RCC 7860 (cell line): ENCODE data around the gene SLC38A10.
A peak's percentile ranks its signal among the peaks of the same experiment; 100 is the strongest.

ENCODE experiments used
- DNase-seq: peaks from one replicate; pipeline ENCODE4 v3.0.0-alpha.2; 2015; ENCODE audit warnings: low spot score
- FAIRE-seq: peaks from 2 replicates; lab custom pipeline; 2012; peaks lifted over from hg19 to GRCh38; lab: Jason Lieb, UNC

SLC38A10 gene

GRCh38 chr17:81295031-81295675 lies at the start of gene SLC38A10:
SLC38A10 (minus strand) TSS chr17:81295307; CDS start chr17:81294921, 386 bp downstream.
- peak; percentile 70 for DNase-seq
- no peak for FAIRE-seq

GRCh38 chr17:81342269-81343070 lies 47.4 kb upstream of the SLC38A10 start:
- FAIRE-seq = no peak
- DNase-seq = no peak

DNA sequence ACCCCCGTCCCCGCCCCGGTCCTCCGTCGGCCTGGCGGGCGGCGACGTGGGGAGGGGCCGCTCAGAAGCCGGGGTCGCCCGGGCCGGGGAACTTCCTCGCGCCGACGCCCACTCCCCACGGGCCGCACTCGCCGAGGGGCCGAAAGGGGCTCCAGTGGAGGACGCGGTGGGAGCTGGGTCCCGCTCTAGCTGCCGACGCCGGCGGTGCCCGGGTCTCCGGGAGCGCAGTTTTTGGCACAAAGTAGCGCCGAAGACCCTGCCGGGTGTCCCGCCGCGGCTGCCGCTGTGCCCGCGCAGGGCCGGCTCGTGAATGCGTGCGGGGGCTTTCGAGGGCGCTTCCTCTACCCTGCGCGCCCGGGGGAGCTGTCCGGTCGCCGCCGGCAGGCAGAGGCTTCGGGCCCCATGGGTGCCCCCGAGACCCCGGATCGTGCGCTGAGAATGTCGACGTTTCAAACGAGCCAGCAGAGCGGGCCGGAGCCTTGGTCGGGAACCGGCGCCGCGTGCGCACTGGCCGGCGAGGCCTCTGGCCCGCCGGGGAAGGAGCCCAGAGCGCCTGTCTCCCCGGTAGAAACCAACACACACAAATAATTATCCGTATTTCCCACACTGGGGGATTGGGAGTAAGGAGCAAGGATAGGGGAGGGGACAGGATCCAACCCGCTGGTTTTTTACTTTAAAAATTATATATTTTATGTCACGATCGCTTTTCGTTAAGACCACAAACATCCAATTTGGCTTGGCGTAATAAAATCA lies 46.6 kb upstream of the SLC38A10 start:
- DNase-seq (no peak), FAIRE-seq (no peak)

DNA sequence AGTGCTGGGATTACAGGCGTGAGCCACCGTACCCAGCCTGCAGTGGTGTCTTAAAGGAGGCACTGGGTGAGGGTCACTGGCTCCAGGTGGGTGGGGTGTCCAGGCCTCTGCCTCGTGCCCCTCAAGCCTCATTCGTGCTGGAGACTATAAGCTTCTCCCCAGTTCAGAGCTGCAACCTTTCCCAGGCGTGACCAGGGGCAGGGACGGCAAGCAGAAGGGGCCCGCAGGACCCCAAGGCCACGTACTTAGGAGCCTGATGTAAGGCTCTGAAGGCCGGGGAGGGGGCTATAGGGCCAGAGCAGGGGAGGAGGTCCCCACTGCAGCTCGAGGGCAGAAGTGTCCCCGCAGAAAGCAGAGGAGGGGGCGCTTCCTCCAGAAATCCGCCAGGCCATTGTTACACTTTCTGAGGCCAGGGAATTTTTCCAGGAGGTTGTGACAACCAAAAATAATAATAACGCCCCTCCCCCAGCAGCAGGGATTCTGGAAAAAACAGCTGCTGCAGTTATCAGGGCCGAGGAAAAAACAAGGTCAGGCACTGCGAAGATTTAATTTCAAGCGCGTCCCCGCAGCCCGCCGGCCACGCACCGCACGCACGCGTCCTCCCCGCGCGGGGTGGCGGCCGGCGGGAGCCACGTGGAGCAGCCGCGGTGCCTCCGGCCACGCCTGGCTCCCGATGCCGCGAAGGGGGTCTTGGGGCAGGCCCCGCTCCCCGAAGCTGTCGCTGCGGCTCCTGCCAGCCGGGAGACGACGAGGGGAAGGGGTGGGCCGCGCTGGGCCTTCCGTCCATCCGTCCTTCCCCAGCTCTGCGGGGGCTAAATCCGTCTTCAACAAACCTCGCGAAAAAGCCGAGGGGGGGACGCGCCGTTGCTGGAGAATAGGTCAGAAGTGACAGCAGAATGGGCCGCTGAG lies 45.8 kb upstream of the SLC38A10 start:
- DNase-seq = no peak
- no peak for FAIRE-seq

DNA sequence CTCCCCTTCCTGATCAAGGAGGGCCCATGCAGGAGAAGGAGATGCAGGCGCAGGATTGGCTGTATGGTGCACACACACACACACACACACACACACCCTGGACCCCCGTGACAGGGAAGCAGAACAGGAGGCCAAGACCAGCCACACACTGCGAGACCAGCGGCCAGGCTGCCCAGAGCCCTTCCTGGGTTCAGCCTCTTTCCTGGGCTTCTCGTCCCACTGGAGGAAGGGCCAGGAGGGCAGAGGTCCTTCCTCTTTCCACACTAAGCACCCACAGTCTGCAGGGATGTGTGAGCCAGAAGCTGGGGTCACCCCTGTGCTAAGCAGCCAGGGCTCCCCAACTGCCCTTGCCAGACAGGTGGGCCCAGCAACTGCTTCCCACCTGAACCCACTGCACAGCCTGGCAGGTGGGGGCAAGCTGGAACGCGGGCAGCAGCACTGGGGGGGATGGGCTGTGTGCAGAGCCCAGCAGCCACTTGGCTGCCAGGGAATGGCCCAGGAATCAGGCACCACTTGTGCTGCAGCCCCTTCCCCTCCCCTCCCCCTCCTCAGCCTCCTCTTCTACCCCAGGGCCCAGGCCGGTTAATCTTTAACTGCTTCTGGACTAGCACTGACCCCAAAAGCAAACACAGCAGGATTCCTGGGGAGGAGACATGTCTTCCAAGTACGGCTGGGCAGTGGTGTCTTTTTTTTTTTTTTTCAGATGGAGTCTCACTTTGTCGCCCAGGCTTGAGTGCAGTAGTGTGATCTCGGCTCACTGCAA lies 44.6 kb upstream of the SLC38A10 start:
- DNase-seq = peak; percentile 48
- FAIRE-seq = no peak

DNA sequence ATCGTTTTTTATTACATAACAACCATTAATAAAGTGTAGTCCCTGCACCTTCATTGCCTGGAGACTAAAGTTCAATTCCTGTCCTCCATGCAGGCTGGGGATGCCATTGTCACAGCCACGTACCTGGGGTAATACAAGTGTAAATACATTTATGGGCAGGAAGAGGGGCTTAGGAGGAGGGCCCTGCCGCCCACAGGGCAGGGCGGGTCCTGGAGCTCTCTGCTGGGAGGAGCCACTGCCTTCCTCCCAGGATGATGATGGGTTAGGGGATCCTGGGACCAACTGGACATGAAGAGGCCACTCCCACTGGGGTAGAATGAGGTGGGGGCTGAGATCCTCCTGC lies 44.1 kb upstream of the SLC38A10 start:
- DNase-seq = no peak
- no peak for FAIRE-seq

- DNase-seq (no peak), FAIRE-seq (no peak)
Observed at GRCh38 chr17:81338274-81339190, 43.4 kb upstream of the SLC38A10 start.

DNA sequence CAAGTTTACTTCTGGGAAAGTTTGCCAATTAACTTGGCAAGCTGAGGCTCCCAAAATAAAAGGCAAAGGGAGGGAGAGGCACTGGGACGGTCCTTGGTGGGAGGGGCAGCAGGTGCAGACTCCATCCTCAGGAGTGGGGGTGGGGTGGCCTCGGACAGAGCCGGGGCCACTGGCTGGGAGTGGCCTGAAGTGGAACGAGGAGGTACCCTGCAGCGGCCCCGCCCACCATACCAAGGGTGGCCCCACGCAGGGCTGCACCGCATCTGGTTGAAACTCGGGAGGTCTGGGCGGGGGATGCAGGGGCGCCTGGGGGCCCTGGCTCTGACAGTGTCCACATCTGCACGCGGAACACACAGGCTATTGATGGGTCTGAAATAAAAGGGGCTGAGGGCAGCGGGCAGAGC lies 42.4 kb upstream of the SLC38A10 start:
- FAIRE-seq (no peak), DNase-seq (no peak)

DNA sequence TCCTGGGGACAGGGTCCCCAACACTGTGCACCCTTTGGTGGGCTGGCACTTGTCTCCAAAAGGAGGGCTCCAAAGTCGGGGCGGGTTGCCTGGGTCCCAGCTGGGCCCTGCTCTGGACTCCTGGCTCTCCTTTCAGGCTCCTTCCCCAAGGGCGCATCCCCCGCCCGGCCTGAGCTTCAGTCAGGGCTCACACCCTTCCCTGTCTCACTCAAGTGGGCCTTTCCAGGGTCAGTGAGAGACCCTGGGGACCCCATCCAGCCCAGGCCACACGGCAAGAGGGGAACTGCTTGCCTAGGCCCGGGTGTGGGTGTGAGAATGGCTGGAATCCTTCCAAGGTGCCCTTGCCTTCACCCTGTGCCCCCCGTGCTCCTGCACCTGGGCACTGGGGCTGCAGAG lies 41.8 kb upstream of the SLC38A10 start:
- no peak for DNase-seq
- FAIRE-seq = no peak

GRCh38 chr17:81336296-81336929 lies 41.3 kb upstream of the SLC38A10 start:
- DNase-seq = no peak
- FAIRE-seq = no peak

- DNase-seq = no peak
- no peak for FAIRE-seq
Observed at GRCh38 chr17:81335773-81336157, 40.7 kb upstream of the SLC38A10 start.

DNA sequence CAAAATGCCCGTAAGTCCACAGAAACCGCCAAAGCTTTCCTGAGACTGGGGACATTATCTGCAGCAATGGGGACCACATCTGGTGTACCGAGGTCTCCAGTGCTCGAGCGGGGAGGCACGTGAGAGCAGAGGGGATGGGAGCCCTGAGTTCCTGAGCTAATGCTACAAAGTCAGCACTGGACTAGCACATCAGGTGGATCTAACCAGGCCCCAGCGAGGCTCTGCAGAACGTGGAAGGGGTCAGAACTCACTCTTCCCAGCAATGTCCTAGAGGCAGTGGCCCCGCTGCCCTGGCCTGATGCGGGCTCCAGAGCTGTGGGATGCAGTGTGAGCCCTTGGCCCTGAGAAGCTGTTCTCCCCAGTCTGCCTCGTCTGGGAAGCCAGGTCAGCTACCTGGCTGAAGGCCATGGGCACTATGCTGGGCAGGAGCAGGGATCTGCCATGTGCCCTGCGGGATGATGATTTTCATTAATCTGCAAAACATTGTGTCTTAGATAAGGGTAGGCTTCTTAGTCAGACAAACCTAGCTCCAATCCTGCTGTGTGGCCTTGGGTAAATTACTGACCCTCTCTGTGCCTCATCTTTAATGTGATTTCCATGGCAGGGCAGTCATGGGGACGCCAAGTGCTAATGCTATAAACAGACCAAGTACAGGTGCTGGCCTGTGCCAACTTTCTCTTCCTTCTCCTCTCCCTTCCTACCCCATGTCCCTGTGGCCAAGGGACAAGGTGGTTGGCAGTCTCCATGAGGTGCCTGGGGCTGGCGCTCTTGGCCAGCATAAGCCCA lies 40.1 kb upstream of the SLC38A10 start:
- no peak for FAIRE-seq
- DNase-seq = no peak

- FAIRE-seq (no peak), DNase-seq (no peak)
Observed at GRCh38 chr17:81334391-81334901, 39.3 kb upstream of the SLC38A10 start.

DNA sequence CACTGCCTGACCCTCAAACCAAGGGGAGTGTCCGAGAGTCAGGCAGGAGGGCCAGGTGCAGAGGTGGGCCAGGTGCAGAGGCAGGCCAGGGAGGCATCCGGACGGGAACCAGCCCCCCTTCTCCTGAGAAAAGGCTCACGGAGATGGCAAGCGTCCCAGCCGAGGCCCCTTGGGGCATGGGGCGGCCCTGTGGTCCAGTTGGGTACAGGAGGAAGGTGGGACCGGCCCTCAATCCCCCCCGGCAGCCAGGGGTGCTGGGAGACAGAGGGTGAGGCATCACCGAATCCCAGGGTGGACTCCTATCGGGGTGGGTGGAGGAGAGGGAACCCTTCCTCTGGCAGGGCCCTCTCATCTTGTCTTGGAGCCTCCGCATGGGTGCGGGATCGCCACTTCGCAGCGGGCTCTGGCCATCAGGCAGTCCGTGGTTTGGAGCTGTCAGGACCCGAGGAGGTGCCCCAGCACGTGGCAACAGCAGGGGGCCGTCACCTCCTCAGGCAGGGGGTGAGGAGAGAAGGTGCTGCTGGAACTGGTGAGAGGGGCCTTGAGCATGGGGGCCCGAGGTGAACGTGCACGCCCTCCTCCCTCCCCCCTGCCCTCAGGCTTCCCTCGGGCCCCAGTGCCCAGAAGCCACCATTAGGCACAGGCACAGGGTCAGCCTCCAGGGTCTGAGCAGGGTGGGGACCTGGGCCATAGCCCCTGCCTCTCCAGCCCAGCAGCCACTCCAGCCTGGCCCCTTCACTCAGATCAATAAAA lies 38.7 kb upstream of the SLC38A10 start:
- no peak for FAIRE-seq
- DNase-seq = no peak

DNA sequence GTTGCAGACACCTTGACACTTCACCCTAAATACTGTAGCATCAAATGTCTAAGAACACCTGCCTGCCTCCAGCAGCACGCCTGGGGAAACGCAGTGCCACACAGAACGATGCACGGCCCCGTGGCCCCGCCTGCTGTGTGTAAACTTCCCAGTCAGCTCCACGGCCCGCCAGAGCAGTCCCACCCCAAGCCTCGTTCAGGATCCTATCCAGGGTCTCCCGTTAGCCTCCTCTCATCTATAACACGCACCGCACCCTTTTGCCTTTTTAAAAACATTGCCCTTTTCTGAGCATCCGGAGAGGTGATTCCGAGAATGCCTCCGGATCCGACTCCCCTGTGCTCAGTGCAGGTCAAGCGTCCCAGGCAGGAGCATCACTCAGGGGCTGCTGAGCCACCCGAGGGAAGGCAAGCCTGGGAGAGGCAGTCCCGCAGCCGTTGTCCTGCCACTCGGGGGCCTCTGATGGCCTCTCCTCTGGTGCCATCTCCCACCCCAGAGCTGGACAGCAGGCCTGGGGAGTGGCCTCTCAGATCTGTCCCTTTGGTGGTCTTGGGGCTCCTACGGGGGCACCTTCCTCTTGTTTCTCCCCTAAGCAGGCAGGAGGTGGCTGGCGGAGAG lies 37.9 kb upstream of the SLC38A10 start:
- DNase-seq (no peak), FAIRE-seq (no peak)

DNA sequence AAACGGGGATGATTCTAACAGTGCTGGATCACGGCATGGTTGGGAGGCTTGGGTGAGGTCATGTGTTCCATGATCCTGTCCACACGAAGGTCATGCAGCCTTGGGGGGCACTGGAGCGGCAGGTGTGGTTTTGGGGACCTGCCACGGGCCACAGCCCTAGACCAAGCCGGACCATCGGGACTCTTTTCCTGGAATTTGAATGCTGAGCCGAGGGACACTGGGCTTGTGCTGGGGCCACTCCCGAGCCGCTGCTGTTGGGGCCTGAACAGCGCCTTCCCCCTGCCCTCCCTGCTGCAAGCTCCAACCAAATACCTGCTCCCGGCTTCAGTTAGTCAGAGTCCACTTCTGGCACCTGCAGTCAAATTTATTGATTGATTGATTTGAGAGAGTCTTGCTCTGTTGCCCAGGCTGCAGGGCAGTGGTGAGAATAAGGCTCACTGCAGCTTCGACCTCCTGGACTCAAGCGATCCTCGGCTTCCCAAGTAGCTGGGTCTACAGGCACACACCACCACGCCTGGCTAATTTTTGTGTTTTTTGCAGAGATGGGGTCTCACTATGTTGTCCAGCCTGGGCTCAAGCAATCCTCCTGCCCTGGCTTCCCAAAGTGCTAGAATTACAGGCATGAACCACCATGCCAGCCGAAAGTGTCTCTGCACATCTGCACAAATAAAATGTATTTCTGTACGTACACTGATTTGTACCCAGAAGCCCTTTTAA lies 37.2 kb upstream of the SLC38A10 start:
- no peak for DNase-seq
- no peak for FAIRE-seq
